BLaER1 treated with 17β-estradiol and CSF1 and Interleukin-3, amounts not matched to agents 10 nM and 100 nM (cell line): ENCODE measurements around the gene NOP16.
A peak's percentile ranks its signal among the peaks of the same experiment; 100 is the strongest.
"Not testable (repeated sequence)": the region's sequence is repeated elsewhere in the genome, so short reads cannot be mapped to it uniquely, and the experiment has no call there.

Source experiments
- H3K27ac ChIP-seq, 11 experiments: shearing (Covaris generic); formaldehyde crosslinking; 2 replicates each; pipeline ENCODE4 v1.8.1; 2022
- H3K27me3 ChIP-seq, 11 experiments: shearing (Covaris generic); formaldehyde crosslinking; 2 replicates each; pipeline ENCODE4 v1.8.1; 2022
- H3K36me3 ChIP-seq, 11 experiments: shearing (Covaris generic); formaldehyde crosslinking; 2 replicates each; pipeline ENCODE4 v1.8.1; 2022
- H3K4me1 ChIP-seq, 10 experiments: shearing (Covaris generic); formaldehyde crosslinking; 2 replicates each; pipeline ENCODE4 v1.8.1; 2022
- H3K4me2 ChIP-seq, 11 experiments: shearing (Covaris generic); formaldehyde crosslinking; 2 replicates each; pipeline ENCODE4 v1.8.1; 2022
- H3K4me3 ChIP-seq, 10 experiments: shearing (Covaris generic); formaldehyde crosslinking; 2 replicates each; pipeline ENCODE4 v1.8.1; 2022
- H3K9ac ChIP-seq, 11 experiments: shearing (Covaris generic); formaldehyde crosslinking; 2 replicates each; pipeline ENCODE4 v1.8.1; 2022
- H3K9me3 ChIP-seq, 11 experiments: shearing (Covaris generic); formaldehyde crosslinking; replicated peaks in 1 of 11; 2 replicates each; pipeline ENCODE4 v1.8.1; 2022
- H4K20me1 ChIP-seq, 11 experiments: shearing (Covaris generic); formaldehyde crosslinking; 2 replicates each; pipeline ENCODE4 v1.8.1; 2022
- Cebpa-rat ChIP-seq, 11 experiments: shearing (Covaris generic); IDR thresholded peaks; 2 replicates each; pipeline ENCODE4 v1.8.1; 2022

NOP16 gene

DNA sequence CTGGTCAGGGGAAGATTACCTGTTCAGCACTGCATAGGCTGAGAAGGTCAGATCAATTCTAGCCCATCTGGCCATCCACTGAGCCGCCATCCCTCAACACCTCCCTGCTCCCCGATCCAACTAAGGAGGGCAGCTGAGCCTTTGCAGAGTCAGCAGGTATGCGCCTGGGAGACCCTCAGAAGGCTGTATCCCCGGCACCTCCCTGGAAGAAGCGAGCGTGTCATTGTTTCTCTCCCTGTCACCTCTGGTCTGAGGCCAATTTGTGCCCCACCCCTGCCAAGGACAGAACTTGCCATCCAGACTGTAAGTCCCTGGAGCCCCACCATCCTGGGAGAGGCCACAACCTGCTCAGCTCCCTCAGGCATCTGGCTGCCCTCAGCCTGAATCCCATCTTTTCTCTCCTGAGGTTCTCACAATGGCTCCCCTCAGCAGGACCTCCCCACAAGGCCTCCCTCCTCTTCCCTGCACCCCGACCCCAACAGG is 25.4 kb upstream of the NOP16 start:
- H3K36me3 ChIP-seq, result peaks cover 8 to 25% (median 12%) of the 10 kb centered on the region in 11 experiments; a peak in 20 of 22 replicates
- no peaks in the 10 kb centered on the region for H3K27me3 ChIP-seq
- peak overlapping the region in 4 of 11 experiments; percentile 23 to 90 (median 40); a peak in 3 of 22 replicates for H3K9ac ChIP-seq
- H3K4me1 ChIP-seq, result peaks cover 18 to 48% (median 36%) of the 10 kb centered on the region in 10 experiments
- H3K4me2 ChIP-seq, result peak overlapping the region in 4 of 11 experiments; percentile 2 to 99 (median 56); a peak in 3 of 22 replicates
- H3K27ac ChIP-seq, result no peak overlapping the region
- H4K20me1 ChIP-seq, result peaks cover 11 to 49% (median 30%) of the 10 kb centered on the region in 11 experiments; a peak in 15 of 22 replicates
- no peaks in the 10 kb centered on the region for H3K9me3 ChIP-seq
- no peak overlapping the region for H3K4me3 ChIP-seq
- TF ChIP-seq Cebpa-rat (IDR thresholded peaks at IDR 0.05), result no peak

DNA sequence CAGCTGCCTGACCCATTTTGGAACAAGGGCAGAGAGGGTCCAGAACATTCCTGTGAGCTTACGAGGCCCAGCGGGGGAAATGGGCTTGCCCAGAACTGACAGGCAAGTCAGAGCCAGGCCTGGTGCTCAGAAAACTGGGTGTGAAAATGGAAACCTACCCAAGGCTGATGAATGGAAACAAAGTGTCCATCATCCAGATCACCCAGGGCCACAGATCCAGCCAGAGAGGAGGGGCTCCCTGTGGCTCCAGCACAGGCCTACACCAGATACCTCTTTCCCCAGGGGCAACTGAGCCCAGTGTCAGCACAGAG is 24.8 kb upstream of the NOP16 start:
- Histone ChIP-seq H3K4me3 (no peak overlapping the region), H3K4me2 (0 out of 22 replicates have a peak overlapping the region, but pooled peaks of 1 of the 11 experiments have one; percentile 2), H3K27ac (no peak overlapping the region), H3K9ac (peak overlapping the region in 3 of 11 experiments; percentile 23 to 49 (median 31); a peak in 3 of 22 replicates), H3K4me1 (peaks cover 18 to 48% (median 36%) of the 10 kb centered on the region in 10 experiments), H3K36me3 (peaks cover 8 to 29% (median 17%) of the 10 kb centered on the region in 11 experiments; a peak in 21 of 22 replicates), H3K9me3 (no peaks in the 10 kb centered on the region), H4K20me1 (peaks cover 11 to 49% (median 30%) of the 10 kb centered on the region in 11 experiments; a peak in 15 of 22 replicates), H3K27me3 (no peaks in the 10 kb centered on the region)
- TF ChIP-seq Cebpa-rat (IDR thresholded peaks at IDR 0.05), result no peak

DNA sequence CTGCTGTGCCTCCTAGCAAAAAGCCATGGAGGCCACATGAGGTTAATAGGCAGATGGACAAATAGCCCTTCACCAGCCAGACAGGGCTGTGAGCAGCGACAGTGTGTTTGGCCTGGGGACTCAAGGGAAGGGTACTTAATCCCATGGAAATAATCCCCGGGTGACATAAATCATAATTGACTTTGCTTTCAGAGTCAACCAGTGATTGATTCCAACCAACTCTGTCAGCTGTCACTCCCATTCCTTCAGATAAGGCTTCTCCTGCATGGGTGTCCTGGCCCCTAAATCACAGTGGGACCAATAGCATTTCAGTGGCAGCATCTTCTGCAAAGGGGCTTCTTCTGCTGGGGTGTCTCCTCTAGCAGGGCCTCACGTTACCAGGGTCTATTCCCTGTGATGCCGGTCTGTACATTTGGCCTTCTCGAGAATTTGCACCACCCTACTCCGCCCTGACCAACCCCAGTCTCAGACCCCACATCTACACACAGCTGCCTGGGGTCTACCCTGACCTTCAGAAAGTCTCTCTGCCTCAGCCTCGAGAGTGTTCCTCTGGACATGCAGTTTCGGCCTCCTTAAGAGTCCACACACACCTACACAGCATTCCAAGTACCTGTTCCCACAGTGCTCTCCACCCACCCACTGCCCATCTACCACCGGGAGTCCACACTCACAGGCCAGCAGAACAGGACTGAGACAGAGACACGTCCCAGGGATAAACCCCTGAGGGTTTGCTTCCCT is 24.3 kb upstream of the NOP16 start:
- Histone ChIP-seq H4K20me1 (peaks cover 11 to 52% (median 30%) of the 10 kb centered on the region in 11 experiments; a peak in 15 of 22 replicates), H3K27me3 (no peaks in the 10 kb centered on the region), H3K9ac (peak overlapping the region in 2 of 11 experiments; percentile 23 to 31; a peak in 1 of 22 replicates), H3K9me3 (no peaks in the 10 kb centered on the region), H3K27ac (no peak overlapping the region), H3K4me1 (peaks cover 18 to 48% (median 36%) of the 10 kb centered on the region in 10 experiments), H3K4me2 (0 out of 22 replicates have a peak overlapping the region, but pooled peaks of 1 of the 11 experiments have one; percentile 7), H3K36me3 (peaks cover 11 to 35% (median 22%) of the 10 kb centered on the region in 11 experiments; a peak in 21 of 22 replicates), H3K4me3 (no peak overlapping the region)
- no peak for TF ChIP-seq Cebpa-rat (IDR thresholded peaks at IDR 0.05)

DNA sequence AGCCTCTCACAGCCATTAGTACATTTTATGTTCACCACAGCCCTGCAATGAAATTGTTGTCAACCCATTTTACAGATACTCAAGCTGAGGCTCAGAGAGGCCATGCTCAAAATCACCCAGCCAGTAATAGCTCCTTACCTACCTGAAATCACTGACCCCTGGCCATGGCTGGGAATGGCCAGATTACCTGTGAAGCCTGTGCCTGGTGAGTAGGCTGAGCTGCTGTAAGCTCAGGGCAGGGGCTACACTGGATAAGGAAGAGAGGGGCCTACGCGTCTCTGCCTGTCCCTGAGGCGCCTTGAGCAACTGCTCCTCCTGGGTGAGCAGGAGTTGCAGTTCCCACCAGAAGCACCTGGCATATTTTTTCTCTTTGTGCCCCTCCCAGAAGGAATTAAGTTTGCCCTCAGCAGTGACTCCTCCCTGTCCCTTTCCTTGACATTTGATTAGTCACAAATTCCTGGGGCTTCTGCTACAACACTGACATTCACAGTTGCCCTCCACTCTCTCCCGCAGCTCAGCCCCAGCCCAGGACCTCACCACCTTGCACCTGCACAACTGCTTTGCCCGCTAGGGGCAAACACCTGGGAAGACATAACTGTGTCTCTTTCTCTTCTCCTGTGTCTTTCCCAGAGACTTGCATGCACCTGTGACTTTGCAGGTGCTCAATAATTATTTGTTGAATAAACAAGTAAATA is 22.2 kb upstream of the NOP16 start:
- H3K4me3 ChIP-seq, result no peak overlapping the region
- H3K36me3 ChIP-seq, result peaks cover 23 to 55% (median 41%) of the 10 kb centered on the region in 11 experiments
- H3K9ac ChIP-seq, result no peak overlapping the region
- H3K27ac ChIP-seq, result no peak overlapping the region
- H3K4me2 ChIP-seq, result peak overlapping the region in 4 of 11 experiments; percentile 18 to 61 (median 48); a peak in 5 of 22 replicates
- no peaks in the 10 kb centered on the region for H3K9me3 ChIP-seq
- H4K20me1 ChIP-seq, result peaks cover 11 to 68% (median 30%) of the 10 kb centered on the region in 11 experiments; a peak in 15 of 22 replicates
- H3K4me1 ChIP-seq, result peaks cover 8 to 47% (median 24%) of the 10 kb centered on the region in 10 experiments
- H3K27me3 ChIP-seq, result no peaks in the 10 kb centered on the region
- no peak for TF ChIP-seq Cebpa-rat (IDR thresholded peaks at IDR 0.05)

DNA sequence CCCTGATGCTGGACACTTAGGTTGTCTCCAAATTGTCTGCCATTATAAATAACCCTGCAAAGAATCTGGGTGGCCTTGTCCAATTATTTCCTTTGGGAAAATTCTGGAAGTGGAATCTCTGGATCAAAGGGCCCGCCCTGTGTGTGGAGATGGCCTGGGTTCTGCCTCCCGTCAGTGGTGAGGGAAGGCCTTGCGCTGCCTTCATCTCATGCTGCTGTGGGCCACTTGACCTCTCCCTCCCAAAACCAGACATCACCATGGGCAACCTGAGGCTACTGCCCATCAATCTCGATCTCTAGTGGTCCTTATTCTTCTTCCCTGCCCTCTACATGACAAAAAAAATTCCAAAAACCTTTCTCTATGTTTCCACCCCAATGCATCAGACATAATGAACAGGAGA is 21.4 kb upstream of the NOP16 start:
- H3K27ac ChIP-seq, result no peak overlapping the region
- peaks cover 11 to 66% (median 30%) of the 10 kb centered on the region in 11 experiments; a peak in 15 of 22 replicates for H4K20me1 ChIP-seq
- no peak overlapping the region for H3K9ac ChIP-seq
- peaks cover 24 to 64% (median 47%) of the 10 kb centered on the region in 11 experiments for H3K36me3 ChIP-seq
- no peaks in the 10 kb centered on the region for H3K27me3 ChIP-seq
- H3K9me3 ChIP-seq, result no peaks in the 10 kb centered on the region
- no peak overlapping the region for H3K4me2 ChIP-seq
- H3K4me1 ChIP-seq, result peaks cover 0 to 38% (median 17%) of the 10 kb centered on the region in 10 experiments; a peak in 14 of 20 replicates
- TF ChIP-seq Cebpa-rat (IDR thresholded peaks at IDR 0.05), result no peak
- H3K4me3 ChIP-seq, result no peak overlapping the region

DNA sequence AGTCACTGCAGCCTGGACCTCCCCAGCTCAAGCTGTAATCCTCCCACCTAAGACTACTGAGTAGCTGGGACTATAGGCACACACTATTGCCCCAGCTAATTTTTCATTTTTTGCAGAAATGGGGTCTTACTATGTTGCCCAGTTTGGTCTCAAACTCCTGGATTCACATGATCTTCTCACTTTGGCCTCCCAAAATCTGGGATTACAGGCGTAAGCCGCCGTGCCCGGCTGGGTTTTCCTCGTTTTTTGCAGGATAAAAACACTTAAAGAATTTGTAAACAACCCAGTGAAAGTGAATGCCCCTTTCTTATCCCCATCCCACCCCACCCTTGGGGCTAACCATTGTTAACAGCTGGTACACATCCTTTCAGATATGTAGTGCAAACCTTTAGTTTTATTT is 20.2 kb upstream of the NOP16 start:
- no peak overlapping the region for H3K27ac ChIP-seq
- H3K9ac ChIP-seq, result no peak overlapping the region
- no peak overlapping the region for H3K4me2 ChIP-seq
- H3K27me3 ChIP-seq, result no peaks in the 10 kb centered on the region
- H3K4me3 ChIP-seq, result no peak overlapping the region
- H3K36me3 ChIP-seq, result peaks cover 25 to 75% (median 54%) of the 10 kb centered on the region in 11 experiments
- no peak for TF ChIP-seq Cebpa-rat (IDR thresholded peaks at IDR 0.05)
- no peaks in the 10 kb centered on the region for H3K9me3 ChIP-seq
- peaks cover 0 to 26% (median 10%) of the 10 kb centered on the region in 10 experiments; a peak in 12 of 20 replicates for H3K4me1 ChIP-seq
- H4K20me1 ChIP-seq, result peaks cover 11 to 64% (median 25%) of the 10 kb centered on the region in 11 experiments; a peak in 15 of 22 replicates

DNA sequence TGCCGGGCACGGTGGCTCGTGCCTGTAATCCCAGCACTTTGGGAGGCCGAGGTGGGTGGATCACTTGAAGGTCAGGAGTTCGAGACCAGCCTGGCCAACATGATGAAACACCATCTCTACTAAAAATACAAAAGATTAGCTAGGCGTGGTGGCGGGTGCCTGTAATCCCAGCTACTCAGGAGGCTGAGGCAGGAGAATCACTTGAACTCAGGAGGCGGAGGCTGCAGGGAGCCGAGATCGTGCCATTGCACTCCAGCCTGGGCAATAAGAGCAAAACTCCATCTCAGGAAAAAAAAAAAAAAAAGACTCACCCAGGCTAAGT is 19.8 kb upstream of the NOP16 start:
- H3K4me1 ChIP-seq, result peaks cover 0 to 23% (median 10%) of the 10 kb centered on the region in 10 experiments; a peak in 12 of 20 replicates
- H3K9me3 ChIP-seq, H3K27me3 ChIP-seq, H3K4me3 ChIP-seq, H3K4me2 ChIP-seq, H3K9ac ChIP-seq, H3K27ac ChIP-seq: not testable (repeated sequence)
- peaks cover 8 to 61% (median 21%) of the 10 kb centered on the region in 11 experiments; a peak in 14 of 22 replicates for H4K20me1 ChIP-seq
- peaks cover 25 to 79% (median 54%) of the 10 kb centered on the region in 11 experiments for H3K36me3 ChIP-seq

DNA sequence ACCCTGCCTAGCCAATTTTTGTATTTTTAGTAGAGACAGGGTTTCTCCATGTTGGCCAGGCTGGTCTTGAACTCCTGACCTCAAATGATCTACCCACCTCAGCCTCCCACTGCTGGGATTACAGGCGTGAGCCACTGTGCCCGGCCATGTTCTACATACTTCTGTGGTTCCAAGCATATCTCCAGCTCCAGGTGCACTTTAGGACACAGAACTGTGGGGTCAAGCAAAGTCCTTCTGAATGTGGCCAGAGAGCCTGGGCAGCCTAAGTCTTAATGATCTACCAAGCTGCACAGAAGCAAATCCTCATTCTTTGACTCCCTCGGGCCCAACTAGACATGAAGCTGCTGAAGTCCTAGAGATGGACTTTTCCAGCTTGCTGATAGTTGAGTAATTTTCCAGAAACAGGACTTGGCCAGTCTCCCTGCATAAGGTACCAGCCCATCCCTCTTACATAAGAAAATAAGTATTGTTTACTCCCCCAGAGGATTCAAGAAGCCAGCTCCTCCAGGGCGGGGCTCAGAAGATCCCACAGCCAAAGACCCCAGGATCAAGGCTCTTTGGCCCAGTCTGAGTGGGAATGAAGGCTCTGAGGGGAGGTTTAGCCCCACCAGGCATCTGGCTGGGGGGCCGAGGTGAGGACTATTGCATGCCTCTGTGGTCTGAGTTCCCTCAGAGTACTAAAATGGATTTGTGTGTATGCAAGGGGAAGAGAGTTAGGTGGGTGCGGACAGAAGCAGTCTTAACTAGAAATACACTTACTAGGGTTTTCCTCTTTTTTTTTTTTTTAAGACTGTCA is 19.3 kb upstream of the NOP16 start:
- TF ChIP-seq Cebpa-rat (IDR thresholded peaks at IDR 0.05), result no peak
- H3K4me3 ChIP-seq, result no peak overlapping the region
- H3K9ac ChIP-seq, result no peak overlapping the region
- no peak overlapping the region for H3K4me2 ChIP-seq
- H4K20me1 ChIP-seq, result peaks cover 3 to 55% (median 16%) of the 10 kb centered on the region in 11 experiments; a peak in 13 of 22 replicates
- no peaks in the 10 kb centered on the region for H3K9me3 ChIP-seq
- peaks cover 0 to 23% (median 10%) of the 10 kb centered on the region in 10 experiments; a peak in 12 of 20 replicates for H3K4me1 ChIP-seq
- no peaks in the 10 kb centered on the region for H3K27me3 ChIP-seq
- no peak overlapping the region for H3K27ac ChIP-seq
- peaks cover 25 to 80% (median 54%) of the 10 kb centered on the region in 11 experiments for H3K36me3 ChIP-seq
